GM21390 (cell line): ENCODE results near the gene DPEP2NB.
"Not testable (repeated sequence)": the region's sequence is repeated elsewhere in the genome, so short reads cannot be mapped to it uniquely, and the experiment has no call there.

ENCODE experiments used
- ATAC-seq: cut with Tn5 transposase; IDR thresholded peaks from one replicate; pipeline ENCODE4 v1.9.1; 2021; ENCODE audit not compliant: unreplicated experiment

Gene DPEP2NB

DNA sequence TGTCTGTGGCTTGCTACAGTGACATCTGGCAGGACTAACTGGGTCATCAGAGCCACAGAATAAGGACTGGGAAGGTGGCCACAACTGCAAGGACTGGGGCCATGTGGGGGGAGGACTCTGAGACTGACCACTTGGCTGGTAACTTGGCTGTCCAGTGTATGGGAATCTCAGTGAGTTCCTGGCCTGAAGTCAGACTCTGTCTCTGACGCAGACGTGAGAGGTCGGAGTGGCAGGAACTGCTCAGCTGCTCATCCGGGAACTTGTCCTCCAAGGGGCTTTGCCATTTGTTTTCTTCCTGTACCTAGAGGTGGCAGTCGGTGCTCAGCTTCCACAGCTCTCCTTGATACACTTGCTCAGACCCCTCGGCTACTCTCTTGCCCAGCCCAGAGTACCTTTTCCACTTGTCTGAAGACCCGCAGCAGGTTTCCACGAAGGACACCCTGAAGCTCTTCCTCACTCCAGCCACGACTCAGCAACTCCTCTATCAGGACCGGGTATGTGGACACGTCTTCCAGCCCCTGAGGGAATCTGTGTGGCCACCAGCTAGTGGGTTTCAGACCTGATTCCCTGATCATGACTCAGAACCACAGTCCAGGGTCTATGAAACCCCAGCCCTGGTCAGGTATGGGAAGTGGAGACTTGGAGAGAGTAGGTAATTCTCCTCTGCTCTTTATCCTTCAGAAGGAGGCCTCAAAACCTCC is 28.1 kb downstream of the DPEP2NB start:
- no peak for ATAC-seq

GRCh38 chr16:67986949-67987348 is 28.8 kb downstream of the DPEP2NB start:
- ATAC-seq = no peak

DNA sequence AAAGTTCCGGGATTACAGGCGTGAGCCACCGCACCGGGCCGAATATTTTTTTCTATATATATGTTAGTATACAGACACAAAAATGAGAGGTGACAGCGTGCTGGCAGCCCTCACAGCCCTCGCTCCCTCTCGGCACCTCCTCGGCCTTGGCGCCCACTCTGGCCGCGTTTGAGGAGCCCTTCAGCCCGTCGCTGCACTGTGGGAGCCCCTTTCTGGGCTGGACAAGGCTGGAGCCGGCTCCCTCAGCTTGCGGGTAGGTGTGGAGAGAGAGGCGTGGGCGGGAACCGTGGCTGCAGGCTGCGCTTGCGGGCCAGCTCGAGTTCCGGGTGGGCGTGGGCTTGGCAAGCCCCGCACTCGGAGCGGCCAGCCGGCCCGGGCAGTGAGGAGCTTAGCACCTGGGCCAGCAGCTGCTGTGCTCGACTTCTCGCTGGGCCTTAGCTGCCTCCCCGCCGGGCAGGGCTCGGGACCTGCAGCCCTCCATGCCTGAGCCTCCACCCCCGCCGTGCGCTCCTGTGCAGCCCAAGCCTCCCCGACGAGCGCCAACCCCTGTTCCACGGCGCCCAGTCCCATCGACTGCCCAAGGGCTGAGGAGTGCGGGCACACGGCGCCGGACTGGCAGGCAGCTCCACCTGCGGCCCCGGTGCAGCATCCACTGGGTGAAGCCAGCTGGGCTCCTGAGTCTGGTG is 33.6 kb downstream of the DPEP2NB start:
- ATAC-seq = no peak

DNA sequence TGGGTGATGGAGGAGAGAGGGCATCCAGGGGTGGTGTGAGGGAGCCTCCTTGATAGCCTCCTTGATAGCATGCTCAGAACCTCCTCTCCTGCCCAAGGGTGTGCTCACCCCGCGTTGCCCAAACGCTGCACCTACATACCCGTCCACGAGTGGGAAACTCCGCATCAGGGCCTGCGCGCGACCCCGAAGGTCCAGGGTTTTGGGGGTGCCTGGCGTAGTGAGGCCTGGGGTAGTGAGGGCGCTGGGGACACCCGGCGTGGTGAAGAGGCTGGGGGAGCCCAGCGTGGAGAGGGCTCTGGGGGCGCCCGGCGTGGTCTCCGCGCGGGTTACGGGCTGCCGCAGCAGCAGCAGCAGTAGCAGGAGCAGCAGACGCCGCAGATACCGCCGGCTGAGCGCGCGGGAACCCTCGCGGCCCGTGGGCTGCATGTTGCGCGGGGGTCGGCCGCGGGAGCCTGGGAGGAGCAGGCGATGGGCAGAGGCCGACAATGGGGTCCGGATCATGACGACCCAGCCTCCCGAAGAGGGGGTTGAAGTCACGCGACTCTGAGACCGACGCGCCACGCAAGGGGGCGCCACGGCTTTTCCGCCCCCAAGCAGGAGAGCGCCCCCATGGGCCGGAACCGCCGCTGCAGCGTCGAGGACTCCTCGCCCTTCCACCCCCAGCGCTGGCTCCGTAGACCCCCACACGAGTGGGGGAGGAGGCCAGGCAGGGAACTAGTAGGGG is 35.6 kb downstream of the DPEP2NB start, which contains the start of gene DPEP3:
DPEP3 (minus strand) TSS at position 545 of the 724 bp plus-strand sequence; CDS start at position 426, 119 bp downstream.
- ATAC-seq = no peak

DNA sequence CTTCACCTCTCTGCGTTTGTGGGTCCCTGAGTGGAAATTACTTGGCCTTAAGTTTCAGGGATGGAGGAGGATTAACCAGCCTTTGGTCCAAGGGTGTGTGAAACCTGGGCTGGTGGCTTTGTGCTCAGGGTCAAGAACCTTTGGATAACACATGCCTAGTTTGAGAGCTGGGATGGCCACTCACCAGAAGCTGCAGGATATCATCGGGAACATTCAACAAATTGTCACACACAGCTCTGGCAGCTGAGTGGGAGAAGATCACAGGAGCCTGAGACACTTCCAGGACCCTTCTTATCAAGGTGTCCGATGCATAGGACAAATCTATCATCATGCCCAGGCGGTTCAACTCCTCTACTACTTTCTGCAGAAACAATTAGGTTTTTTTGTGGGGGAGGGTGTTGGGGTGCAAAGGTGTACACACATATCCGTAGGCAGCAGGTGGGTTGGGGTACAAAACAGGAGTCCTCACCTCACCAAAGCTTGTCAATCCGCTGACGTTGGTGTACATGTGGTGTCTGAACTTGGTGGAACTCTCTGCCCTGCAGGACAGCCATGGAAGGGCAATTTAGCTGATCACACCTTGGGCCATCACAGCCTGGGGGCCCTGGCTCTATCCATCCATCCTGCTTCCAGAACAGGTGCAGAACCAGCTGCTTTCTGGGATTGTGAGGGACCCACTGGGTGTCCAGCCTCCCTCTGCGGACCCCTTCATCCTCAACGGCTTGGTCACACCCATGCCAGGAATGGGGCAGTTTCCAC is 38.1 kb downstream of the DPEP2NB start:
- ATAC-seq = no peak

DNA sequence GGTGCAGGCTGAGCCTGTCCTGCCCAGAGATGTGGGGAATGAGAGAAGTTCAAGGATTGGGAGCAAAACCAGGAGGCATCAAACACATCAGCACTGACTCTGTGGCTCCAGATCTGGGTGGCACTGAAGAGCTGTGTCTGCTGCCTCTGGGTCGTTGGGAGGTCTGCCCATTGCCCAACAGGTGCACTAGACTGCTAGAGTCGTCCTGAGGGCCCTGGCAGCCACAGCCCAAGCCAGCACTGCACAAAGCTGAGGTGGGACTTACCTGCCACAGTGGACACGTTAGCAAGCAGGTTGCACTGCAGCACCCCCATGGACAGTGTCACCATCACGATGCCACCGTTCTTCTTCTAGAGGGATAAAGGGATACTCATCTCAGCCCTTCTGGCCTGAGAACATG is 38.7 kb downstream of the DPEP2NB start:
- ATAC-seq = no peak

- ATAC-seq = no peak
Measured at GRCh38 chr16:67976205-67976604, 39.5 kb downstream of the DPEP2NB start.

DNA sequence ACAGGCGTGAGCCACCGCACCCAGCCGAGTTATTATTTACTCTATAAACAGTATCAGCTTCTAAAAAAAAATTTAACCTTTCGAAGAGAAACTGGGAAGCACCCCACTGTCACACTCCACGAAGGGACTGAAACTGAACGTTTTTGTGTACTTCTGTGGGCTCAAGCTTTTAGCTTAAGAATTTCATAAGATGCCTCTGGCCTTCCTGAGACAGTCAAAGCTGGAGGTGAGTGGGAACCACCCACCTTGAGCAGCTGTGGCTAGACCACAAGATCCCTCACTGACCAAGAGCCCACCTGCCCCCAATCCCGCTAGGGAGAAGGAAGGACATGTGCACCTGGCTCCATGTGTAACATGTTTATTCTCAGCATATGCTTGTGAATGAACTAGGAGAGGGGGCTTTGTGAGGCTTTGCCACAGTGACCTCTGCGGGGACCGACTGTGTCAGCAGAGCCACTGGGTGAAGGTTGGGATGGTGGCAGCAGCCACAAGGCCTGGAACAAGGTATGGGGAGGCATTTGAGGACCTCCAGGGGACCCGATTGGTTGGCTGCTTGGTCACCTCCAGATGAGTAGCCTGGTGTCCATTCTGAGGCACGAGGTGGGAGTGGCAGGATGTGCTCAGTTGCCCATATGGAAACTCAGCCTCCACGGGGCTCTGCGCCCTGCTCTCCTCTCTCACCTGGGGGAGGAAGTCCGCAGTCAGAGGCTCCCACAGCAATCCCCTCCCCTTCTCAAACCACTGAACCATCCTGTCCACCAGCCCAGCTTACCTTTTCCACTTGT is 40.2 kb downstream of the DPEP2NB start:
- ATAC-seq = no peak

- not testable (repeated sequence) for ATAC-seq
Measured at GRCh38 chr16:67972285-67972684, 43.4 kb downstream of the DPEP2NB start.

- no peak for ATAC-seq
Measured at GRCh38 chr16:67971111-67971510, 44.6 kb downstream of the DPEP2NB start.

GRCh38 chr16:67969254-67970039 is 46.3 kb downstream of the DPEP2NB start:
- no peak for ATAC-seq

DNA sequence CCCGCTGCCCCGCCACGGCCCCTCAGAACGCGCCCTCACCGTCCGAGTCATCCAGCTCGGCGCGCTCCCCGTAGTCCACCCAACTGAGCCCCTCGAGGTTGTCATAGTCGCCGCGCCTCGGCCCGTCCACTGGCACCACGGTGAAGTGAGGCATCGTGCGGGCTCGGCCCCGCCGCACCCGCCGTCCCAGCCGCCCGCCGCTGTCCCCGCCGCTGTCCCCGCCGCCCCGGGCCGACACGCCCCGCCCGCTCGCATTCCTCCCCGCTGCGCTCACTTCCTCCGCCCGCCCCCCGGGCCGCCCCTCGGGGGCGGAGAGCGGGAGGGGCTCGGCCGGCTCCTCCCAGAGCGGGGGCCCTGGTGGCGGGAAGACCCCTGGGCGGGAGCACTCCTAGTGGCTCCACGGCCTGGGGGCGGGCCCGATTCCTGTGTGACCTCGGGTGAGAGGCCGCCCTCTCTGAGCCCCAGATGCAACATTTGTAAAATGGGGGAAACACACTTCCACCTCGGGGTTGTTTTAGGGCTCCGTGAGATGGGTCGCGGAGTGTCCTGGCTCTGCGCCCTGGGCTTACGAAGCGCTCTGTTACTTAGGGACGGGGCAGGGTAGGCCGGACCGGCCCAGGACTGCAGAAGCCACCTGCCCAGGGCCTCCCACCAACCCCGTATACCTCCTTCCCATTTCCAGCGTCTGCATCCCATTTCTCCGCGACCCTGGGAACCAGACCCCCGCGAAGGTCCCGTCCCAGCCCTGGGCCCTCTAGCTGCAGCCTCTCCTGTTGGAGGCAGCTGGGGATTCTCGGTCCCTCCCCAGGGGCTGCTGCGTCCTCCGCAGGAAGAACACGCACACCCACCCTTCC is 47.1 kb downstream of the DPEP2NB start, which contains the start of gene SLC12A4:
SLC12A4 (minus strand) TSS at position 238 of the 854 bp plus-strand sequence; CDS start at position 154, 84 bp downstream.
- peak; percentile 72 for ATAC-seq

DNA sequence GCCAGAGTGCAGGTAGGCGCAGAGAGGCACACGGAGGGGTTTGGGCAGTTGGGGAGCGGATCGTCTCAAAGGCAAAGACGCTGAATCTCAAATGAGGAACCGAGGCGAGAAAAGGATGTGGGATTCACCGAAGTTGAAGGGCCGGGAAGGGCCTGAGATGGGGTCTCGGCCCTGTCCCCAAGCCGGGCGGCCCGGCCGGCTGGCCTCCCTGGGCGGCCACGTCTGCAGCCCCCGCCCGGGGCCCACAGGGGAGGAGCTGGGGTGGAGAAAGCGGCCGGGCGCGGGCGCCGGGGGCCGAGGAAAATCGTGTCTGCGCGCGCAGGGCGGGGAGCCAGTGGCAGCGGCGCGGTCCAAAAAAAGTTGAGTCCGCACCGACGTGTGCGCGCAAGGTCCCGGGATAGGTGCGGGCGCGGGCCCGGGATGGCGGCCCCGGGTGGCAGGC is 47.7 kb downstream of the DPEP2NB start:
- ATAC-seq = peak; percentile 38

- ATAC-seq = peak; percentile 3
Measured at GRCh38 chr16:67967183-67967957, 48.3 kb downstream of the DPEP2NB start.

GRCh38 chr16:67966549-67967182 is 49.0 kb downstream of the DPEP2NB start:
- ATAC-seq = no peak

DNA sequence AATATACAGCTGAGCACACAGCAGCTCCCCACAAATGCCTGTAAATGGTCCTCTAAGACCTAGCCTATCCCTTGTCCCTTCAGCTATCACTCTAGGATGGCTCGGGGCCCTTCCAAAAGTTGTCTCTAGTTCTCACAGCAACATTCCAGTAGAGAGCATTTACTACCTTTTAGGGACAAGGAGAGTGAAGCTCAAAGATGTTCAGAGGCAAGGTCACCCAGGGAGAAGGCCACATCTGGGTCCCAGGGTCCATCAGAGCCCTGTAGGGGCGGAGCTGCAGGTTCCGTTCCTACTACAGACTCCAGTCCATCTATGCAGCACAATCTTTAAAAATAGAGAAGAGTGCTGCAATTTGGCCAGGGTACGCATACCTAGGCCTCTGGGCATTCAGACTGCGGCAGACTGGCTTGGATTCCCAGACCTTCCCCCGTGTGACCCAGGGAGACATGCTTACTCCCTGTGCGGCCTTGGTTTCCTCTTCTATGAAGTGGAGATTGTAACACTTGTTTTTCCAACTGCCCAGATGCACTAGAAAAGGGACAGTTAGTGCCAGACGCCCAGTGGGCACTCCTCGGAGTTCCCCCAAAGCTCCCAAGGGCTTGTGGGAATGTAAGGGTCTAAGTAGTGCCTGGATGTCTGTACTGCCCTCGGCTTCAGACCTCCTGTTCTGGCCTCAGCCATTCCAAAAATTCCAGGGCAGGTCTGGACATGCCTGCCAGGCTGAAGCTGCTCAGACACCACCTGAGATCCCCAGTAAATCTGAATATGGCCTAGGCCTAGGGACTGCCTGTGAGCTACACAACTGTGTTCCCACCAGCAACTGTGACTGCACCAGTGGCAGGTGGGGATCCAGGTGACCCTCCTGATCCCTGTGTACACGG is 49.8 kb downstream of the DPEP2NB start:
- no peak for ATAC-seq
